ENCODE data around the gene FRRS1L.

DNA sequence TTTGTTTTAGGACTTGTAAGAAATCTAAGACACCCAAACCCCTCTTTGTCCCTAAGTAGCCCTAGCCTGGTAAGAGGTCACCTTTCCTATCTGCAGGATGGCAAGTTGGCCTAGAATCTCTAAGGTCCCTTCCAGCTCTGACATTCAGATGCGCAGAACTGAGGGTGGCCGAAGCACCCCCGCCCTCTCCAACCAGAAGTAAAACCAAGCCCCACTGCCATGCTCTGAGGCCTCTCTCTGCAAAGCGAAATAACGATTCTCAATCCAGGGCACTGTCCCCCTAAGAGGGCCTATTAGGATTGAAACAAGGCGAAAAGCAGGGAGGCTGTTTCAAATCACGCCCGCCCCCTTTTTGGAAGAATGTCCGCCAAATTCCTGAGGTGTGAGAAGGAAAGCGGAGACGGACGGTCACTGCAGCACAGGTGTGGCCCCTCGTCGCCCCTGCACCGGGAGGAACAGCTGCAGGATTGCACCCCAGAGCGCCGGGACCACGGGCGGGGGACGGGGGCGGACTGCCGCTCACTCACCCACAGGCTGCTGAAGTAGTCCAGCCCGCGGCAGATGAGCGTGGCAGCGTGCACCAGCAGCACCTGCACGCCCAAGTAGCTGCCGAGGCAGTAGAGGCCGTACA, 48.1 kb downstream of the FRRS1L start:
- no peak for TF ChIP-seq CTCF (IDR thresholded peaks at IDR 0.05; ENCODE audit: low read length)
- TF ChIP-seq EZH2phosphoT487 (IDR thresholded peaks at IDR 0.05; ENCODE audit: low read length), result no peak

All from MM.1S (cell line).